HG03060 (cell line): Measurements from ENCODE around the gene FNDC8.
"Not testable (repeated sequence)": the region's sequence is repeated elsewhere in the genome, so short reads cannot be mapped to it uniquely, and the experiment has no call there.

Experiments
- ATAC-seq: cut with Tn5 transposase; IDR thresholded peaks from one replicate; pipeline ENCODE4 v1.9.1; 2021; ENCODE audit warnings: low read depth, moderate number of reproducible peaks; ENCODE audit not compliant: unreplicated experiment

FNDC8 gene

GRCh38 chr17:35141681-35142466, 20.5 kb downstream of the FNDC8 start, which contains the start of gene NLE1:
NLE1 (minus strand) TSS chr17:35142303; CDS start chr17:35142275, 28 bp downstream.
- no peak for ATAC-seq

- ATAC-seq, result no peak
These were observed 21.0 kb downstream of the FNDC8 start for GRCh38 chr17:35142467-35142796.

GRCh38 chr17:35144840-35145239, 23.4 kb downstream of the FNDC8 start:
- ATAC-seq, result no peak

GRCh38 chr17:35146214-35146833, 24.9 kb downstream of the FNDC8 start:
- no peak for ATAC-seq

- no peak for ATAC-seq
These were observed 26.0 kb downstream of the FNDC8 start, which contains the start of gene UNC45B for GRCh38 chr17:35147375-35147905. UNC45B (plus strand) TSS chr17:35147817; CDS start chr17:35148264, 447 bp downstream.

GRCh38 chr17:35148144-35148543, 26.7 kb downstream of the FNDC8 start:
- no peak for ATAC-seq

- ATAC-seq, result no peak
These were observed 28.5 kb downstream of the FNDC8 start for GRCh38 chr17:35149941-35150340.

GRCh38 chr17:35151080-35151479, 29.7 kb downstream of the FNDC8 start:
- ATAC-seq, result not testable (repeated sequence)

- ATAC-seq, result no peak
These were observed 31.2 kb downstream of the FNDC8 start for GRCh38 chr17:35152421-35153140.

- ATAC-seq, result no peak
These were observed 33.1 kb downstream of the FNDC8 start for GRCh38 chr17:35154196-35155165.

GRCh38 chr17:35155246-35155645, 33.8 kb downstream of the FNDC8 start:
- ATAC-seq, result no peak

- ATAC-seq, result no peak
These were observed 38.5 kb downstream of the FNDC8 start for GRCh38 chr17:35159940-35160339.

GRCh38 chr17:35160354-35161201, 39.2 kb downstream of the FNDC8 start:
- no peak for ATAC-seq

- ATAC-seq, result no peak
These were observed 39.9 kb downstream of the FNDC8 start for GRCh38 chr17:35161281-35161761.

GRCh38 chr17:35162755-35163154, 41.3 kb downstream of the FNDC8 start:
- ATAC-seq, result no peak

- no peak for ATAC-seq
These were observed 42.5 kb downstream of the FNDC8 start for GRCh38 chr17:35163886-35164285.

GRCh38 chr17:35164716-35165115, 43.3 kb downstream of the FNDC8 start:
- no peak for ATAC-seq

- ATAC-seq, result no peak
These were observed 45.1 kb downstream of the FNDC8 start for GRCh38 chr17:35166526-35166925.

GRCh38 chr17:35167046-35167445, 45.6 kb downstream of the FNDC8 start:
- ATAC-seq, result no peak
